NCI-H1417 treated with DMSO at 0.1 percent for 48 hours (cell line): ENCODE measurements around the gene CRIP1.

ENCODE experiments used
- DNase-seq: peaks from one replicate; lab custom pipeline; 2025; lab: John Stamatoyannopoulos, UW

The CRIP1 gene

DNA sequence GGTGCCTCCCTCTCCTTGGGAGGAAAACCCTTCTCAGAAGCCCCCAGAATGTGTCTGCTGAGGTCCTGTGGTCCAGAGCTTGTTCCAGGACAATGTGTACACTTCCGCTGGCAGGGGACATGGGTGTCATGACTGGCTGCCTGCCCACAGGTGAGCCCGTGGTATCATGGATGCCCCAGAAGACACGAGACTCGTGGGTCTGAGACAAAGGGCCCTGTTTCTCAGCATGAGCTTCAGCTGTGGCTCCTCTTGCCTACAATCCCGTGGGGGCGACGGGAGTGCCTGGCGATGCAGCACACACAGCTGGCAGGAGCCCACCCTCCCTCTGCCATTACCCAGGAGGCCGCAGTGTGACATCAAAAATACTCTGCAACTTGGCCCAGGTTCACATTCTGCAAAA lies 46.7 kb downstream of the CRIP1 start:
- no peak for DNase-seq

DNA sequence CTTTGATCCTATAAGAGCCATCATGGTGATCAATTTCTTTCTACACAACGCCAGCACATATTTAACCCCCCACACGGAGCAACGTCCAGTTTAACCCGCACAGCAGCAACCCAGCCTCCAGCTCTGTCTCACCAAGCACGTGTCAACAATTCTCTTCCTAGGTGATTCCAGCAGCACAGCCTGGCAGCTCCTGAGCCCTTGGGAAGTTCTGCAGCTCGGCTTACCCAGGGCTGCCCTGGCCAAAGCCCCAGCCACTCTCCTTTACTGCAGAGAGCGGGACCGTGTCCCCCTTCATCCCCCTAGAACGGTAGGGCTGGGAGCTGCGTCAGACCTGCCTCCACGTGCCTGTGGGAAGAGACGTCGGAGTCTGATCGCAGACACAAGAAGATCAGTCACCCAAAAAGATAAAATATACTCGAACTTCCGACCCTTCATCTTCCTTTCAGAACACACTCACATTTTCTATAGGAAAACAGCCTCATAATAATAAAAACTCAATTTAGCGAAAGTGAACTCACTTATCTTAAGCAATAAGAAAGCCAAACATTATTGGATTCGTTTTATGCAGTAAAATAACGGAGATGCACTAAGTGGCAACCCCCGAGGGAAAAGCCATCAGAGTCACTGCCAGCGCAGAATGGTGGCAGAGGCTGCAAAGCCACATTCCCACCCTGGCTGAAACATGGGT lies 47.3 kb downstream of the CRIP1 start:
- no peak for DNase-seq

GRCh38 chr14:105534586-105534985 lies 47.9 kb downstream of the CRIP1 start:
- DNase-seq: no peak

DNA sequence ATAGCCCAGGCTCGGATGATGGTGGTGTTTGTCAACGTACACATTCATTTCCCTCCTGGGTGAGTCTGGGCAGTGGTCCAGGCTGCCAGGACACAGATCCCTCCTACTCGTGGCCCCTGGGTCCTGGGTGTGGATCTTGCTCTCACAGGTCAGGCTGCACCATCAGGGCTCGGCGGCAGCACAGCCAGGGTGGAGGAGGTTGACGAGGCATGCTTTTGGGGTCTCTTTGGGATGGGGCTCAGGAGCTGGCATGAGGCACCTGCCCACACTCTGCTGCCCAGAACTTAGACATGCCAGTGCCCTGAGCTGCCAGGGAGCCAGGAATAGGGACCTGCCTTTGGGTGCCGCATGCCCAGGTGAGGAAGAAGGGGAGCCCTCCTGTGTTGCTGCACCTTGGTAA lies 49.4 kb downstream of the CRIP1 start:
- no peak for DNase-seq

DNA sequence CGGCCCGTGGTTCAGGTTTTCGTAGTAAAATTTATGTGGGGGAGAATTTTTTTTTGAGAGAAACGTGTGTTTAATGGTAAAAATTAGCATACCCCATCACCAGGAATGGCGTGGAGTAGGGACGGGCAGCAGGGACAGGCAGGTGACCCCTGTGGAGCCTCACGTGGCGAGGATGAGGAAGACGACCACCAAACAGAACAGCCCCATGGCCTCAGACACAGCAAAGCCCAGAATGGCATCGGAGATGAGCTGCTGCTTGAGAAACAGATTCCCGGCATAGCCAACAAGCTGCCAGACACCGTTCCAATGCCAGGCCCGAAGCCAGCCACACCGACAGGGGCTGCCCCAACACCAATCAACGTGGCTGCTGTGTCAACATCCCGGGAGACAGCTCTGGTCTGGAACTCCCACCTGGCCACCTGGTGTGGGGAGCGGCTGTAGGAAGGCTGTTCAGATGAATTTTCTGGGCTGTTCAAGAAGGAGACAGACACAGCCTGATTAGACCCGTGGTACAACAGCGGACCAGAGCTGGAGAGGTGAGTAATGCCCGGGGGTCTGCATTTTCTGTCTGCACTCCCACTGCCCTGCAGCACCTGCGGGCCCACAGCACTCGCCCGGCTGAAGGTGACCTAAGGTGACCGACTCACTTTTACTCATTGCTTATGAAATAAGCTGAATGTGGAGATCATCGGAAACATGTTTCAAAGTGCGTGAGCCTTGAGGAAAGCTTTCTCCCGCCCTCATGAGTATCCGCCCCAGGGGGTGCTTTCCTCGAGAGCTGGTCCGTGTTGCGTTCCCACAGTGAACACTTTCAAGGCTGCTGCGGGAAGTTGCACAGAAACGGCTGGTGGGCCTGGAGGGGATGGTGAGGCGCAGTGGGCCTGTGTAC lies 50.2 kb downstream of the CRIP1 start:
- no peak for DNase-seq

- no peak for DNase-seq
These were observed 51.1 kb downstream of the CRIP1 start for GRCh38 chr14:105537580-105538474.
